ENCODE measurements around the gene SYNE3.

SYNE3 gene

GRCh38 chr14:95540236-95540855, 23.9 kb upstream of the SYNE3 start:
- DNase-seq (ENCODE audit: low spot score), result no peak

- no peak for DNase-seq (ENCODE audit: low spot score)
Observed at GRCh38 chr14:95538801-95539509, 22.5 kb upstream of the SYNE3 start.

GRCh38 chr14:95537298-95538089, 21.0 kb upstream of the SYNE3 start:
- DNase-seq (ENCODE audit: low spot score), result no peak

- no peak for DNase-seq (ENCODE audit: low spot score)
Observed at GRCh38 chr14:95536671-95537070, 20.2 kb upstream of the SYNE3 start.

GRCh38 chr14:95536036-95536593, 19.7 kb upstream of the SYNE3 start:
- DNase-seq (ENCODE audit: low spot score), result no peak

- DNase-seq (ENCODE audit: low spot score), result no peak
Observed at GRCh38 chr14:95535226-95536021, 19.0 kb upstream of the SYNE3 start.

GRCh38 chr14:95534299-95535225, 18.1 kb upstream of the SYNE3 start, which contains the start of gene GLRX5:
Gene GLRX5 (plus strand): TSS chr14:95535050. CDS start chr14:95535090, 40 bp downstream.
- peak; percentile 100 for DNase-seq (ENCODE audit: low spot score)

GRCh38 chr14:95533822-95534221, 17.4 kb upstream of the SYNE3 start:
- DNase-seq (ENCODE audit: low spot score), result no peak

- DNase-seq (ENCODE audit: low spot score), result peak; percentile 46
Observed at GRCh38 chr14:95533391-95533821, 17.0 kb upstream of the SYNE3 start.

- DNase-seq (ENCODE audit: low spot score), result no peak
Observed at GRCh38 chr14:95531969-95532368, 15.5 kb upstream of the SYNE3 start.

GRCh38 chr14:95531473-95531872, 15.0 kb upstream of the SYNE3 start:
- DNase-seq (ENCODE audit: low spot score), result no peak

GRCh38 chr14:95530473-95531276, 14.2 kb upstream of the SYNE3 start:
- DNase-seq (ENCODE audit: low spot score), result no peak

GRCh38 chr14:95529216-95529615, 12.8 kb upstream of the SYNE3 start:
- DNase-seq (ENCODE audit: low spot score), result no peak

- DNase-seq (ENCODE audit: low spot score), result peak; percentile 68
Observed at GRCh38 chr14:95527387-95528002, 11.0 kb upstream of the SYNE3 start.

- DNase-seq (ENCODE audit: low spot score), result no peak
Observed at GRCh38 chr14:95526483-95527386, 10.3 kb upstream of the SYNE3 start.

GRCh38 chr14:95525999-95526398, 9.5 kb upstream of the SYNE3 start:
- no peak for DNase-seq (ENCODE audit: low spot score)

GRCh38 chr14:95524706-95525512, 8.5 kb upstream of the SYNE3 start:
- DNase-seq (ENCODE audit: low spot score), result no peak
